ENCODE data around the gene HNRNPH3.
A peak's percentile ranks its signal among the peaks of the same experiment; 100 is the strongest.

Gene HNRNPH3

DNA sequence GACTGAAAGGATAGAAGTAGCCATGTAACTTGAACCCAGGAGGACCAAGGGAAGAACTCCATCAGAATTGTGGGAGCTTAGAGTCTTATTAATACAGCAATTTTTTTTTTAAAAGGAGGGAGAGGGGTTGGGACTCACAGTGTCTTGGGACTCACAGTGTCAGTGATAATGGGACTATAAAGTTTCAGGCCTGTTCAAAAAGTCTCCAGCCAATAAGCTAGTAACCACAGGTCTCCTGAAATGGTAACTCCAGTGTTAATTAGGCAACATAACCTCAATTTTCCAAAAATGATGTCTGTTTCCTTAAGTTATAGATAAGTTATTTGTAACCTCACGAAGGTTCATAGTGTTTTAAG lies 2.4 kb upstream of the HNRNPH3 start:
- in situ Hi-C loops (cut with MboI; ENCODE audit: low pct_unique_long_range_greater_than_20kb, low sequenced_read_pairs), result no loop called here

DNA sequence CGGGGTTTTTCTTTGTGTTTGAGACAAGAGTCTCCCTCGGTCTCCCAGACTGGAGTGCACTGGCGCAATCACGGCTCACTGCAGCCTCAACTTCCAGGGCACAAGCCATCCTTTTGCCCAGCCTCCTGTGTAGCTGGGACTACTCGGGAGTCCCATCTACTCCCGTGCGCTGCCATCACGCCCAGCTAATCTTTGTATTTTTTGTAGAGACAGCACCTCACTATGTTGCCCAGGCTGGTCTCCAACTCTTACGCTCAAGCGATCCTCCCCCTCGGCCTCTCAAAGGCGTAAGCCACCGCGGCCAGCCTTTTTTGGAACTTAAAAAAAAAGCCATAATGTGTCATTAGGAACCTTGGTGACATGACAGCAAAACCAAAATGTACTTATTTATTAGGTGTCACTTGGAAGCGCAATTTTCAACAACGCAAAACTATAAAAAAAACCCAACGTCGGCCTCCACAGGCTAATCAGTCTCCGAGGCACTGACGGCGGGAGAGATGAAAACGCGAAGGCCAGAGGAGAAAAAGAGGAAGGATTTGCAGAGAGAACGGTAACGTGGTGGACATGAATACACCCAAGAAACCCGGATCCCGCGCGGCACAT lies 911 bp upstream of the HNRNPH3 start:
- DNase-seq, result no peak
- in situ Hi-C loops (cut with MboI; ENCODE audit: low pct_unique_long_range_greater_than_20kb, low sequenced_read_pairs), result no loop called here

More for the DNA sequence above, 2.4 kb upstream of the HNRNPH3 start:
- DNase-seq, result no peak

DNA sequence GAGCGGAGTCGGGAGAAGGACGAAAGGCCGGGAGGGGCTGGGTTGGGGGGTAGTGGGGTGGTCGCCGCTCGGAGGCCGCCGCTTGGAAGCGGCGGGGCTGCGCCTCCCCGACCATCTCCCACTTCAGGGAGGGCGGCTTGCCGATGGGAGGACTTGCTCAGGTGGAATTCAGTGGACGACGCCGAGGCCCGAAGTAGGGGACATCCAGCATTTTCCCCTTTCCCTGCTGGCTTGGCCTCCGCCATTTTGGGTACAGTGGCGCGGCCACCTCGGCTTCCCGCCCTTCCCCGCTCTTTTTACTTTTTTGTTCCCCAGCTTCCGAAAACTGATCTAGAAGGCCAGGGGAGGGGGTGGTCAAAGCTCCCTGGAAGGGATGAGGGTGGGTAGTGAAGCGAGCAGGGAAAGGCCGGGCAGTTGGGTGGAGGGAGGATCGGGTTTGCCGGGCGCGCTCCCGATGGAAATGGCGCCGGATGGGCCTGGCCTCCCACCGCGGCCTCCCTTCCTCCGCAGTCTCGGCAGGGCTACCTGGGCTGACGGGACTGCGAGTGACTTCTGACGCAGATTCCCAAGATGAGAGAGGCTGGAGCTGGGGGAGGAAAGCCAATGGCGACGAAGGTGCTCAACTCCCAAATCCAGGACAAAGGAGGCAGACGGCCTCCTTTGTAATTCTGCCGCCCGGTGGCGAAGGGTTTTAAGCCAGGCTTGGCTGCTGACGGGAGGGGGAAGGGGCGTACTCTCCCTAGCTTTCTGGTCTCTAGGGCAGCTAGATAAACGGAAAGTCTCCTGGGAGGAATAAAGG lies 594 bp downstream of the HNRNPH3 start, which contains the start of gene PBLD:
Gene PBLD (minus strand): TSS at position 670 of the 799 bp plus-strand sequence. CDS start 26,084 bp downstream, outside the sequence.
- DNase-seq, result peak; percentile 83
- in situ Hi-C loops (cut with MboI; ENCODE audit: low pct_unique_long_range_greater_than_20kb, low sequenced_read_pairs), result no loop called here

DNA sequence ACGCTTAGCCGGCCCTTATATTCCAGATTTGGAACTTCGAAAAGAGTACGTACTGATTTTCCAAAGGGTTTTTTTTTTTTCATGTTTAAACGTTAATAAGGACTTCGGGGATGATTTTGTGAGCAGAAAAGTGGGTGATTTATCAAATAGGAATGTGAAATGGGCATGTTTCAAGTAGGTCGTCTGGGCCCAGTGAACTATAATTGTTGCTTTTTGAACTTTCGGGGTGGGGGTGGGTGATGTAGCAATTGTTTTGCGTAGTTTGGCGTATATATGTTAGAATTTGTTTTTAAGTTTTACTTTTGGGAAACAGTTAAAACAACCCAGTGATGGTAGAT lies 1.2 kb downstream of the HNRNPH3 start:
- DNase-seq, result no peak

DNA sequence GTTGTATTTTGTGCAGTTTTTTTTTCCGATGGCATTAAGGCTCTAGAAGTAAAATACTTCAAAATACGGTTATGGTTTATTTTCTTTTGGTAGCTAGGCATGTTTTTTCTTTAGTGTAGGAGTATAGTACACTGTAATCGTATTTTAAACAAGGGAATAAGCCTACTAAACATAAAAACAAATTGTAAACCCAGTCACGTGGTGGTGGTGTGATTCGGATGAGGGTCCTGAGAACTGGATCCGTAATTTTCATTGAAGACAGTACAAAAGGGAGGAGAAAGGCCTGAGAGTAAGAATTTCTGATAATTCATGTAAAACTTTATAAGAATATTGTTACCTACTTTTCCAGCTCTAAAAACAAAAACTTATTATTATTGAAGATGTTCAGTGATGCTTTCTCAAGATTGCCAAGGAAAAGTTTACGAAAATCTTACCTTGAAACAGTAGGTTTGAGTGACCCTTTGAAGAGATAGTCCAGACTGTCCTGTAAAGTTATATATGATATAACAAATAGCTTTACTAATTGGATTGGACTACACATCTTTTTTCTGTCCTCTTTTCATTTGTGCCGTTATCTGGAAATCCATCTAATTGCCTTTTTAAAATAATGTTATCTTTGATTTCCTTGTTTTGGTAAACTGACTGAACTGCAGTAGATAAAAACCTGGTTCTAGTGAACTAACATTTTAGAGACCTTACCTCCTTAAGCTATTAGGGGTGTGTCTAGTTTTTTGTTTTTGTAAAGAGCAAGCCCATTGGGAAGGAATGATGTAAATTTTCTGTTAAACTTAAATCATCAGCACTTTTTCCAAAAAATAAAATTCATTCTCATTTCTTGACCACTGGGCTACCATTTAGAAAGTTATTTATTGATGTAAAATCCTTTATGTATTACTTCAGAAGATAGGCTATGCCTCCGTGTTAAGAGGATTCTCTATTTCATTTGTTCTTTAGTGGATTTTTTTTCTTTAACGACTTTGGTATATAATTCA lies 1.9 kb downstream of the HNRNPH3 start:
- in situ Hi-C loops (cut with MboI; ENCODE audit: low pct_unique_long_range_greater_than_20kb, low sequenced_read_pairs), result no loop called here

More for the DNA sequence above, 1.2 kb downstream of the HNRNPH3 start:
- in situ Hi-C loops (cut with MboI; ENCODE audit: low pct_unique_long_range_greater_than_20kb, low sequenced_read_pairs), result no loop called here

DNA sequence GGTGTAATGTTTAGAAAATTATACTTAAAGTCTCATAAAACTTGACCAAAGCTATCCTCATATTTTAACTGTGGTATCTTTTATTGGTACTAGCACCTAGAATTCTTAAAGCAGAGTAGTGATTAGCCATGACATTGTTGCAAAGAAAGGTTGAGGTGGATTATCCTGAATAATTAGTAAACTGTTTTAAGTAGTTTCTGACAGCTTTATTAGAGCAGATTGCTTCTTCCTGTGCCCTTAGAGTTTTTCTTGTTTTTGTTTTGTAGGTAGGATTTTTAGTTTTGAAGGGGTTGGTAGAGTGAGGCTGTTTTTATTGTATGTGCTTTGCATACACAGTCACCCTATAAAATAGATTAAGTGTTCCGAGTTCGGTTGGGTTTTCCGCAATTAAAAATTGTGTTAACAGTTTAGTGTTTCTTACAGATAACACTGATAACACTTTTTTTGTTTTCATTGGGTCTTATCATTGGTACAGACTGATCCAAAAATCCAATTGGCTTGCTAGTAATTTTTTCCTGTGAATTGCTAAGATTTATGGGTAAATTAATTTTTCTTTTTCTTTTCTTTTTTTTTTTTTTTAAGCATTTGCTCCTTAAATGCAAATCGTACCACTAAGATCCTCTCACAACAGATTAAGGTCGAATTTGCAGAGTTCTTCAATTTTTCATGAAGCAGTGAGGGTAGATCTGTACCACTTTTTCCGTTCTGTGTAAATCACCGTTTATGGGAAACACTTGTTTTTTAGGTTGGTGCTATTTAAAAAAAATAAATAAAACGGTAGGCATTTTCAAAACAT lies 3.0 kb downstream of the HNRNPH3 start:
- in situ Hi-C loops (cut with MboI; ENCODE audit: low pct_unique_long_range_greater_than_20kb, low sequenced_read_pairs), result no loop called here
- DNase-seq, result no peak

More for the DNA sequence above, 1.9 kb downstream of the HNRNPH3 start:
- no peak for DNase-seq

DNA sequence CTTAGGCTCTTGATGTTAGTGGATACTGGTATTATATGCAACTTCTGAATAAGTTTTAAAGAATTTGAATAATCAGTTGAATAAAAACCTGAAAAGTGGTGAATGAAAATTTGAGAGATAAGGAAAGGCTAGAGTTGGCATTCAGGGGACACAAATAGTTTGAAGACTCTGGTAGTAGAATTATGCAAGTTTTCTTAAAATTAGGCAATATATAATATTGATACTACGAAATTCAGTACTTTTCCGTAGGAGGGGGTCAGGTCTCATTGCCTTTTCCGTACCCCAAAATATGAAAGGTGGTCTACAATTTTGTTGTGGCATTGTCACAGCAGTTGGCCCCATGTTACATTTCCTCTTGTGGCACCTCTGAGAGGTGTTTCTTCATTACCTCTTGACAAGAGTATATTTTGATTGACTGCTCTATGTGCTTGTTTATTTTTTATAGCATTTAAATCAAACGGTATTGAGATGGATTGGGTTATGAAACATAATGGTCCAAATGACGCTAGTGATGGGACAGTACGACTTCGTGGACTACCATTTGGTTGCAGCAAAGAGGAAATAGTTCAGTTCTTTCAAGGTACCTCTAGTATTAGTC lies 5.0 kb downstream of the HNRNPH3 start:
- DNase-seq, result no peak
- in situ Hi-C loops (cut with MboI; ENCODE audit: low pct_unique_long_range_greater_than_20kb, low sequenced_read_pairs), result no loop called here

DNA sequence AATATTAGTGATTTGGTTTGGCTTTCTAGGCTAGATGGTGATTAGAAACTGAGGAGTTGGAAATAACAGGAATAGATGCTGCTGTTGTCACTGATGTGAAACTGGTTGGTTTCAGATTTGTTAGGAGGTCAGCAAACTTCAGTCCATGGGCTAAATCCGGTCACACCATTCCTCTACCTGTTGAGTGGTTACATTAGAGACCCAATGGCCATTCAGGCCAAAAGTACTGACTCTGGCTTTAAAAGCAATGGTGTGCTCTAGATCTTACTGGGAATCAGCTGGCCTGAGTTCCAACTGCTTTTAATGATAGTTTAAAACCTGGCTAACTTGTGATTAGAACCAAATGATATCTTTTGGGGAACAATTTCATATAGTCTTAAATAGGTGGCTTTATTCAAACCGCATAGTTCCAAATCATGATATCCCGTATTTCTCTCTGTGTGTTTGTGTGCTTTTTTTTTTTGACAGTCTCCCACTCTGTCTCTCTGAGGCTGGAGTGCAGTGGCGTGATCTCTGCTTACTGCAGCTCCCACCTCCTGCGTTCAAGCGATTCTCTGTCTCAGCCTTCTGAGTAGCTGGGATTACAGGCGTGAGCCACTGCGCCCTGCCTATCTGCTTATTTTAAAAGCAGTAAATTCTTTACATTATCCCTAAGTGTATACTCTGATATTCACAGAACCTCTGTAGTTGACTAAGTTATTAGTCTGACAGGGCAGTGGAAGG lies 8.7 kb downstream of the HNRNPH3 start:
- in situ Hi-C loops (cut with MboI; ENCODE audit: low pct_unique_long_range_greater_than_20kb, low sequenced_read_pairs), result no loop called here
- DNase-seq, result no peak

DNA sequence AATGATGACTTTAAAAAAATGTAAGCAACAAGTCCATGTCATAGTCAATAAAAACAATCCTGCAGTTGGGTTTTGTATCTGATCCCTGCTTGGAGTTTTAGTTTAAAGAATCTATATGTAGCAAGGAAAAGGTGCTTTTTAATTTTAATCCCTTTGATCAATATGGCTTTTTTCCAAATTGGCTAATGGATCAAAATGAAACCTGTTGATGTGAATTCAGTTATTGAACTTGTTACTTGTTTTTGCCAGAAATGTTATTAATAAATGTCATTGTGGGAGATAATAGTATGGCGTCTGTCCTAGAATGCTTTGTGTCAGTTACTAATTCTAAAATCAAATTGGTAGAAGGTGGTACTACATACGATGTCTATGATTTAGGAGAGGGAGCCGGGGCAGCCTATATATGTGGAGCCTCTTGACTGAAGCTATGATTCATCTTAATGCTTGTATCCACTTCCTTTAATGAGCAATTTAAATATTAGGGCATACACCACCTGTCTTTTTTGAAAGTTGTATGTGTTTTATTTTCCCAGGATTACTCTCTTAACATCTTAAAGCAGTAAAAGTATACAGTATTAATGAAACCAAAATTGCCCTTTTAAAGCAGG lies 11.1 kb downstream of the HNRNPH3 start:
- no peak for DNase-seq
- in situ Hi-C loops (cut with MboI; ENCODE audit: low pct_unique_long_range_greater_than_20kb, low sequenced_read_pairs), result no loop called here

DNA sequence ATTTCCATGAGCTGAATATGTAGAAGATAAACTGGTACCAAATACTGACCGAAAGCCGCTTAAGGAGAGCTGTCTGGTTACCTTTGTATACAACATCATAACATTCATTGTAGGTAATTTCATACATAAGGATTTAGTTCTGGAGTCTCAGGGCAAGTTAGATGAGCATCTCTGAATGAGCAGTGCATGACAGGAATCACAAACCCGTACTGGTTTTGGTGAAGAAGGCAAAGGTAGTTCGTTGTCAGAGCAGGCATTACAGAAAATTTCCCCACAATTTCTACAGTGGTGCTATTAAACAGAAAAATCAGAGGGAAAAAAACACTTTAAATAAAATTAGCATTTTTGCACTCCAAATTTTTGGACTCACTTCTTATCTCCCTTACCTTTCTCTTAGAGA lies 13.8 kb downstream of the HNRNPH3 start:
- DNase-seq, result no peak
- in situ Hi-C loops (cut with MboI; ENCODE audit: low pct_unique_long_range_greater_than_20kb, low sequenced_read_pairs), result no loop called here

DNA sequence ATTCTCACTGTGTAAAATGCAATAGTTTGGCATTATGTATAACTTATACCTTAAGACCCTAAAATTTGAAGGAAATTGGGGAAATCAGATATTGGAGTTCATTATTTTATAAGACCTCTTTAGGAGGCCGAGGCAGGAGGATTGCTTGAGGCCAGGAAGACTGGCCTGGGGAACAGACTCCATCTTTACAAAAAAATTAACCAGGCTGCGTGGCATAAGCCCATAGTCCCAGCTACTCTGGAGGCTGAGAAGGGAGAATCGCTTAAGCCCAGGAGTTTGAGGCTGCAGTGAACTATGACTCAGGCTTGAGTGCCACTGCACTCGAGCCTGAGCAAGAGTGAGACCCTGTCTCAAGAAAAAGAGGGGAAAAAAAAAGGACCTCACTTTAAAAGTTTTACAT lies 14.9 kb downstream of the HNRNPH3 start:
- DNase-seq, result no peak
- in situ Hi-C loops (cut with MboI; ENCODE audit: low pct_unique_long_range_greater_than_20kb, low sequenced_read_pairs), result no loop called here

DNA sequence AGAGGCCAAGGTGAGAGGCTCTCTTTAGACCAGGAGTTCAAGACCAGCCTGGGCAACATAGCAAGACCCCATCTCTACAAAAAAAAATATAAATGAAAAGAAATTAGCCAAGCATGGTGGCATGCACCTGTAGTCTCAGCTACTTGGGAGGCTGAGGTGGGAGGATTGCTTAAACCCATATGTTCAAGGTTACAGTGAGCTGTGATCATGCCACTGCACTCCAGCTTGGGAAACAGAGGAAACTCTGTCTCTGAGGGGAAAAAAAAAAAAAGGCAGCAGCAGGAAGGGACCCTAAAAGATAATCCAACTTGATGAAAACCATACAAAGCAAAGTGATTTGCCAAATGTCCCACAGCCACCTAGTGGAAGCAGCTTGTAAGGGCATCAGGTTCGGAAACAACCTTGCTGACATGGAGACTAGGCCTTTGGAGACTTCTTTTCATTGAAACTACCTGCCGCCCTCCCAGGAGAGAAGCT lies 16.4 kb downstream of the HNRNPH3 start:
- in situ Hi-C loops (cut with MboI; ENCODE audit: low pct_unique_long_range_greater_than_20kb, low sequenced_read_pairs), result no loop called here
- peak; percentile 69 for DNase-seq

DNA sequence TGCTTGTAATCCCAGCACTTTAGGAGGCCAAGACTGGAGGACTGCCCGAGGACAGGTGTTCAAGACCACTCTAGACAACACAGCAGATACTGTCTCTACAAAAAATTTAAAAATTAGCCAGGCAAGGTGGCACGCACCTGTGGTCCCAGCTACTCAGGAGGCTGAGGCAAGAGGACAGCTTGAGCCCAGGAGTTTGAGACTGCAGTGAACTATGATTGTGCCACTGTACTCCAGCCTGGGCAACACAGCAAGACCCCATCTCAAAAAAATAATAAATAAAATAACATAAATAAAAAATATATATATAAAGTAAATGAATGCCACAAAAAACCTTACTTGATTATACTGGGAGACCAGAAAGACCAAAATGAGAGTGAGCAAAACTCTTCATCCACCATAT lies 21.7 kb downstream of the HNRNPH3 start:
- in situ Hi-C loops (cut with MboI; ENCODE audit: low pct_unique_long_range_greater_than_20kb, low sequenced_read_pairs), result no loop called here
- DNase-seq, result no peak

DNA sequence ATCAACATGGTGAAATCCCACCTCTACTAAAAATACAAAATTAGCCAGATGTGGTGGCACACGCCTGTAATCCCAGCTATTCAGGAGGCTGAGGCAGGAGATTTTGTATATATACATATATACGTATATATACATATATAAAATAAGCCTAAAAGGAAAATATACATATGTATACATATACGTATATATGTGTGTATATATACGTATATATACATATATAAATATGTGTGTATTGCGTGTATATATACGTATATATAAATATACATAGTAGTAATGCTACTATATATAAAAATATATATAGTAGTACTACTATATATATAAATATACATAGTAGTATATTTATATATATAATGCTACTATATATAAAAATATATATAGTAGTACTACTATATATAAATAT lies 27.3 kb downstream of the HNRNPH3 start:
- in situ Hi-C loops (cut with MboI; ENCODE audit: low pct_unique_long_range_greater_than_20kb, low sequenced_read_pairs), result no loop called here

DNA sequence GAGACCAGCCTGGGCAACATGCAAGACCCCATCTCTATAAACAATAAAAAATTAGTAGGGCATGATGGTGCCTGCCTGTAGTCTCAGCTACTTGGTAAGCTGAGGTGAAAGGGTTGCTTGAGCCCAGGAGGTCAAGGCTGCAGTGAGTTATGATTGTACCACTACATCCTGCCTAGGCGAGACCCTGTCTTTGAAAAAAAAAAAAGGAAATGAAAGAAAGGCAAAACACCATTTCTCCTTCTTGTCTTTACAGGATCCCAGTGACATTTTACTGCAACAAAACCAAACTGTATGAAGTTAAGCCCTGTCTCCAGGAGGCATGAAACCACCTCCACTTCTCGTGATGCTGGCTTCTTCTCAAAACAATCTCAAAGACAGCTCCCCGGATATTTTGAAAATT lies 30.7 kb downstream of the HNRNPH3 start:
- DNase-seq, result no peak
- in situ Hi-C loops (cut with MboI; ENCODE audit: low pct_unique_long_range_greater_than_20kb, low sequenced_read_pairs), result no loop called here

More for the DNA sequence above, 27.3 kb downstream of the HNRNPH3 start:
- DNase-seq, result no peak

DNA sequence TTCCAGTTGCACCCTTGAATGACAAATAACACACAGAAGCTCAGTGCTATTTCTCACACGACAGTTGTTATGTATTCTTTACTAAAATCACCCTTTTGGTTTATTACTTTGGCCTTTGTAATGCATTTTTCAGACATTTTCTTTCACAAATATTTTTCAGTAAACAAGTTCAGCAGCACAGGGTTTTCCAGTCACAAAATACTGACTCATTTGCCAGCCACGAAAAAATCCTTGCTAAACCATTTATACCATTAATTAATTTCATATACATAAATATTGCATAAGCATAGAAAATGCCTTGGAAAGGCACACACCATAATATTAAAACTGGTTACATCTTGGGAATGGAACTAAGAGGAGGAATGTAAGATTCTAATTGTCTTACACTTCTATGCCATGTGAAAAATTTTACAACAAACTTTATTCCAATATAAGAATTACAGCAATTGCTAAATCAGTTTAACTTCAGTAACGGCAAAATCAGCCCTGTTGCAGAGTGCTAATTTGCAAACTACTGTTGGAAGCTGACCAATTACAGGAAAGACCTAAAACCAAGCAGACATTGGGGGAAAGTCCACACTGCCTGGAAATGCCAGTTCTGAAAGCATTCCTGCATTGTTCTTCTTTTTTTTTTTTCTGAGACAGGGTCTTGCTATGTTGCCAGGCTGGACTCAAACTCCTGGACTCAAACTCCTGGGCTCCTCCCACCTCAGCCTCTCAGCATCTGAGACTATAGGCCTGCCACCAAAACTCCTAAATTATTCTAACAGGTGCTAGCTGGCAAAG lies 32.4 kb downstream of the HNRNPH3 start:
- DNase-seq, result no peak
- in situ Hi-C loops (cut with MboI; ENCODE audit: low pct_unique_long_range_greater_than_20kb, low sequenced_read_pairs), result no loop called here

DNA sequence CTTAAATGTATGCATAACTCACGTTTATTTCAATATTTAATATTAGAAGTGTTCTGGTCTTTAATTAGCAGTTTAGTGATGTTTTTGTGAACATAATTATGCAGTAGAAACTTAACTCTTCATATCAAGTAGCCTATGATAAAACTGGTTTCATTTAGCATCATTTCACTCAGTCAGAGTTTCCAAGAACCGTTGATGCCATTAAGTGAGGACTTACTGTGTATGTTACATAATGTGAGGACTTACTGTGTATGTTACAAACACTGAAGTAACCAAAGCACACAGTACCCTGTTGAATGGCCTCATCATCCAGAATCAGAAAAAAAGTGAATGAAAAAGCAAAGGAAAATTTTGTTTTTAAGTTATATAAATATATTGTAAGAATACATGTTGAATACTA lies 33.7 kb downstream of the HNRNPH3 start:
- in situ Hi-C loops (cut with MboI; ENCODE audit: low pct_unique_long_range_greater_than_20kb, low sequenced_read_pairs), result no loop called here
- no peak for DNase-seq
